ENCODE measurements around the gene KCTD11.

Gene KCTD11

DNA sequence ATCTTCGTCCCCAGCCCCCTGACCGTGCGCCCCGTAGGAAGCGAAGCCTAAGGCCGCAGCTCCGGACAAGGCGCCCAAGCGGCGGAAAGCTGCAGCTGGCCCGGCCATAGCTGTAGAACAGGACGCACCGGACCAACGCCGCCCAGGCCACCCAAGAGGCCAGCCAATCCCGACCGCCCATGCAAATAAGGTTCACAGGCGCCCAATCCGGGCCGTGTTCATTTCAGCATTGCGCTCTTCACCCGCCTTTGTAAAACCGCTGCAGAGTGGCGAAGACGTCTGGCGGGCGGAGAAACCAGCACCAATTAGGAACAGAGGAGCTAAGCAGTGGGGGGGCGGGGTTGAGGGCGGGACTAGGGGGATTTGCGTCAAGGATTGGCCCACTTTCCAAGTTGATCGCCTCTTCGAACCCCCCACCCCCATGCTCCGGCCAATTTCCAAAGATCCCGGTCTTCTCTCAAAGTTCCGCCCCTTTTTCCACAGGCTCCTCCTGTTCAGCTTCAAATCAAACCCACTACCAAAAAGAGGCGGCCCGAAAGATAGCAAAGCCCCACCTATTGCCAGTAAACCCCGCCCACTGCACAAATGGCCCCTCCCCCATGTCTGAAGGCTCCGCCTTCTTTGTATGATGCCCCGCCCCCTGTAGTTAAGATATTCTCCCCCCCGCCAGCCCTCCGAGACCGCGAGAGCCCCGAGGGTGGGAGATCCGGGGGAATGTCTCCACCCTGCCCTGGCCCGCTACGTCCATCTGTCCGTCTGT, 52.2 kb downstream of the KCTD11 start, which contains the start of gene TMEM256:
Gene TMEM256, minus strand, starts transcription at position 121 of the 760 bp plus-strand sequence. Its CDS starts 13 bp downstream, at position 108.
- peak; percentile 85 to 87 (median 86) for DNase-seq (ENCODE audit: low read depth in 2 of 3, low spot score in 2 of 3)
